ENCODE results near the gene GET4.

The GET4 gene, protein sequence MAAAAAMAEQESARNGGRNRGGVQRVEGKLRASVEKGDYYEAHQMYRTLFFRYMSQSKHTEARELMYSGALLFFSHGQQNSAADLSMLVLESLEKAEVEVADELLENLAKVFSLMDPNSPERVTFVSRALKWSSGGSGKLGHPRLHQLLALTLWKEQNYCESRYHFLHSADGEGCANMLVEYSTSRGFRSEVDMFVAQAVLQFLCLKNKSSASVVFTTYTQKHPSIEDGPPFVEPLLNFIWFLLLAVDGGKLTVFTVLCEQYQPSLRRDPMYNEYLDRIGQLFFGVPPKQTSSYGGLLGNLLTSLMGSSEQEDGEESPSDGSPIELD

GRCh38 chr7:876077-876971, at the start of gene GET4:
Gene GET4, plus strand, starts transcription at chr7:876554. Its CDS starts 92 bp downstream, at chr7:876646.
- peak; percentile 98 for DNase-seq

GRCh38 chr7:828793-829561, 47.4 kb upstream of the GET4 start:
- no peak for DNase-seq

DNA sequence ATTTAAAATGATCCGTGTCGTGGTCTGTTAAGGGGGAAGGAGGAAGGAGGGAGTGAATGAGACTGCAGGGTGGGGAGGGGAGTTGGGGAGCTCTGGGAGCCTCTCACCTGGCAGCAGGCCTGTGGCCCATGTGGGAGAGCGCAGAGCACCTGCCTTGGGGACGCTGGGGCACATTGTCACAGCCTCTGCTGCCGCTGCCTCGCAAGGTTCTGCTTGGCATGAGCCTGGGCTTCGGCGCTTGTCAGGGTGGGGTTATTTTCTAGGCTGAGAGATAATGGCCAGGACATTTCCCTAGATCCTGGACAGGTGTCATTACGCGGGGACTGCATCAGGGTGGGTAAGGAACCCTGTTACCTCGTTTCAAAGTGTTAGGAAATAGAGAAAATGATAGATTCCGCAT, 46.3 kb upstream of the GET4 start:
- no peak for DNase-seq

GRCh38 chr7:831596-832166, 44.7 kb upstream of the GET4 start:
- DNase-seq, result no peak

DNA sequence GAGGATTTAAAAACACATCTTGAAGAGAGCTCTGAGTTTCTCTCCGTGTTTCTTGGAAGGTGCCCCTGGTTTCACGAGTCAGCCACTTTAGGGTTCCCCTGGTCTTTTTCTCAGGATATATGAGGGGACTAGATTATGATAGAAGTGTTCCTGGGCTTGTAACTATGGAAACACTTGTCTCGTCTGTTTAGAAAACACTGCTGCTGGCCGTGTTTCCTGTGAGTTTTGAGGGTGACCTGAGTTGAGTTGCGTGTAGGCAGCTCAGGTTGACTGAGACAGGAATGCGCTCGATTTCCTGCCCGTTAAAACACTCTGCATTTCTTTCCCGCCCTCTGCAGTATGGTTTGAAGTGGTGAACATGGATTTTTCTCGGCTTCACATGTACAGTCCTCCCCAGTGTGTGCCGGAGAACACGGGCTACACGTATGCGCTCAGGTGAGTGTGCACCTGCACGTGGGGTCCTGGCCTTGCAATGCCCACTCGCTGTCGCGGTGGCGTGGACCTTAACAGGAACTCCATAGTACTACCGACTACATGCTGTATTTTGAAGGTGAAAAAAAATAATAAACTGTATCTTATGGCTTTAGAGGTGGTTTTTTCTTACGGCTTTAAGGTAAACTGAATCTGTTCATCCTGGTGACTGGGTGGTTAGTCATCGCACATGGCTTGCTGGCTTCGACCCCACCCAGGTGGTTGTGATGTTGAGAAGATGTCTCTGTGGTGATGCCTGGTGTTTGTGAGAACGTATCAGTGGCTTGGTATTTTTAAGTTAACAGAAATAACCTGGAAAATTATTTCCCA, 44.0 kb upstream of the GET4 start, which contains the start of gene SUN1:
Gene SUN1, plus strand, starts transcription at position 310 of the 801 bp plus-strand sequence. Its CDS starts 49 bp downstream, at position 359.
- peak; percentile 63 for DNase-seq

- DNase-seq, result no peak
Measured at GRCh38 chr7:832968-833424, 43.4 kb upstream of the GET4 start.

GRCh38 chr7:833601-834258, 42.6 kb upstream of the GET4 start:
- DNase-seq, result no peak

DNA sequence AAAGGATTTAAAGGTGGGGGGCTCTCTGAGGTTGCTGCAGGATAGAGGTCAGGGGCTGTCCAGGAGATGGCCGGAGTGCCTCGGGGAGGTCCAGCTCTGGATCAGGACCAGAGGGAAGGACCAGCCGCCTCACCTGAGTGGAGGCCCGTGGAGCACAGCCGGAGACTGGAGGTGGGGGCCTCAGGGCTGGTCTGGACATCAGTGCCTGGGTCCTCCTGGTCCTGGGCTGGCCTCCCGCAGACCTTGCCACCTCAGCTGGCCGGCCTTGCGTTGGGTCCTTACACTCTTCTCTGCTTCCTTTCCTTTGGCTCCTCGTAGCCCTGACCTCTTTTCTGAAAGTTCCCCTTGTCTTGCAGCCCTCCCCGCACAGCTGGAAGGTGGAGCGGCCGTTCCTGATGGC, 42.1 kb upstream of the GET4 start:
- DNase-seq, result no peak

GRCh38 chr7:835021-835420, 41.3 kb upstream of the GET4 start:
- DNase-seq, result no peak

GRCh38 chr7:835485-836401, 40.6 kb upstream of the GET4 start:
- no peak for DNase-seq

DNA sequence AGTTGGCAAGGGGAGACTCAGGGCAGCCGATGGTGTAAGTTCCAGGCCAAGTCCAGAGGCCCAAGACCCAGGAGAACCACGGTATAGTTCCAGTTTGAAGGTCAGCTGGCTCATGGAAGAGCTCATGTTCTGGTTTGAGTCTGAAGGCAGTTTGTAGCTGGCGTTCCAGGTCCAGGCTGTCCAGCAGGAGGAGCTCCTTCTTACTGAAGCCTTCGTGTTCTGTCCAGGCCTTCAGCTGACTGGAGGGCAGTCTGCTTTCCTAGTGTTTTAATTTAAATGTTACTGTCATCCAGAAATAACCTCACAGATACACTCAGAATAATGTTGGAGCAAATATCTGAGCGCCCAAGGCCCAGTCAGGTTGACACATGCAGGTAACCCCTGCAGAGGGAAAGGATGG, 39.9 kb upstream of the GET4 start:
- DNase-seq, result no peak

DNA sequence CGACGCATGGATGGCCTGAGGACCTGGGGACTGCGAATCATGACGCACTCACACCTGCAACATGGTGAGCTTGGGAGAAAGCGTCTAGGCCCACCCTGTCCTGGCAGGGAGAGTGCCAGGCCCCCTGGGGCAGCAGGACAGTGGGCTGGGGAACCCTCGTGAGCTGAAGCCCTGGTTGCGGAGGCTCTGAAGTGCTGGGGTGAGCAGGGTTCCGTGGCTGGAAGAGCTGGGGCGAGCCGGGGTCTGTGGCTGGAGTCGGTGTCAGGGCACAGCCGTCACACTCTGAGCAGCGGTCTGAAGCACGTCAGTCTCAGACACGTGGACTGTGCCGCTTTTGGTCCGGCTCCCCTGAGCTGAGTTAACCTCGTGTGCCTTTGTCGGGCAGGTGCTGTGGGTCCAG, 39.4 kb upstream of the GET4 start:
- no peak for DNase-seq

- no peak for DNase-seq
Measured at GRCh38 chr7:840001-840600, 36.3 kb upstream of the GET4 start.

- DNase-seq, result no peak
Measured at GRCh38 chr7:841943-842342, 34.4 kb upstream of the GET4 start.

- no peak for DNase-seq
Measured at GRCh38 chr7:842431-843031, 33.8 kb upstream of the GET4 start.

GRCh38 chr7:843230-843629, 33.1 kb upstream of the GET4 start:
- DNase-seq, result no peak

DNA sequence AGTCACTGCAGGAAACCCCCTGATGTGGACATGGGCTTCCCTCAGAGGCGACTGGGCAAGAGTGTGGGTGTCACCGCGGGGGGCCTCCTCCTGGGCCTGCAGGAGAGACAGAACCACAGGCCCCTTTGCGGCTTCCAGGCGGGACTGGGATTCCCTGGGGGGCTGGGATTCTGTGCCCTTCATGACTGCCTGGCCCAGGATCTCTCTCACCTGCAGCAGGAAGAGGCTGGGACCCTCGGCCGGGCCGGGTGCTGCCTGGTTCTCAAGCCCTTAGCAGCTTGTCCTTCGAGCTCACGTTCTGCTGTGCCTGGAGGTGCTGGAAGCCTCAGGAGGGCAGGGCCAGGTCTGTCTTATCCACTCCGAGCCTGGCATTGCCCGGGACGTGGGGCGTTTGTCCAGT, 32.3 kb upstream of the GET4 start:
- DNase-seq, result no peak

DNA sequence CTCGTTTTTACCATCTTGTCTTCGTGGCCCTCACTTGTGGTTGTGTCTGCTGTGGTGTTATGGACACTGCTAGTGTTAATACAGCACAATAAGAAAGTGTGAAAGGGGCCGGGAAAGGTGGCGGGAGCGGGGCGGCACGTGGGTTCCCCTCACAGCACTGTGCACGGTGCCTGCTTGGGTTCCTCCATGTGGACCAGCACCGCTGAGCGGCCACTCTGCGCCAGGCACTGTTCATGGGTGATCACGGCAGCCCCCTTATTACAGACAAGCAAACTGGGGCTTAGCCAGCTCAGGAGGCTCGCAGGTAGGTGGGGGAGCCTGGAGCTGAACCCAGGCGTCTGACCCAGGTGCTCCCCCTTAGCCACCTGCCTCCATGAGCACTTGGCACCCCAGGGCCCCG, 31.8 kb upstream of the GET4 start:
- DNase-seq, result no peak

DNA sequence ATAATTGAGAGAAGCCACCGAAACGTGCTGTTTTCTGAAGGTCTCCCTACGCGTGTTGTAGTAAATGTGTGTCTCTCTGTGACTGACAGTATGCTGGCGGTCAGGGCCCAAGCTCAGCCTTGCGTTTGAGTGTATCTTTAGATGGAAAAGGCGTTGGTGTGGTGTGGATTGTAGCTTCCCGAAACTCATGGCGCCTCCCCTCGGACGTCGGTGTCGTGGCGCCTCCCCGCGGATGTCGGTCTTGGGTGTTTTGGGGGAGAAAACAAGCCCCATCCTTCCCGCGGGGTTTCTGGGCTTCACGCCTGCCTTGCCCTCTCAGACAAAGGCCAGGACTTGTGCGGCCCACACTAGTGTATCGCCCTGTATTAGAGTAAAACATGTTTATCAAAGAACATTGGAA, 31.3 kb upstream of the GET4 start:
- DNase-seq, result no peak
